GM12878 (cell line): ENCODE results near the gene PLP1.
A peak's percentile ranks its signal among the peaks of the same experiment; 100 is the strongest.

Experiments used
- CHD1 ChIP-seq: IDR thresholded peaks from 2 replicates; pipeline ENCODE4 v1.6.1; 2012; ENCODE audit warnings: low read depth, low read length, improper control_type of control experiment
- CTCF ChIP-seq, 3 experiments: IDR thresholded peaks in 2 of 3; conservative IDR thresholded peaks in 1 of 3; 2 replicates each; pipeline ENCODE4 v1.5.1; 2011; ENCODE audit warnings: low read depth in 3 of 3, low read length in 3 of 3, mild to moderate bottlenecking in 3 of 3, control low read depth in 2 of 3, moderate library complexity in 2 of 3, inconsistent platforms in 1 of 3, mixed read lengths in 1 of 3; ENCODE audit not compliant: control insufficient read depth in 2 of 3, insufficient read depth in 1 of 3; ENCODE audit errors: extremely low read depth in 1 of 3
- DPF2 ChIP-seq: fragments of 450-650 bp; IDR thresholded peaks from 2 replicates; pipeline ENCODE4 v1.6.1; 2017; ENCODE audit warnings: mild to moderate bottlenecking
- EZH2 ChIP-seq: IDR thresholded peaks from 2 replicates; pipeline ENCODE4 v1.6.1; 2012; ENCODE audit warnings: low read depth, mild to moderate bottlenecking, control low read depth, inconsistent platforms, low read length, borderline replicate concordance; ENCODE audit not compliant: control insufficient read depth
- HSF1 ChIP-seq: fragments of 150-350 bp; IDR thresholded peaks from 2 replicates; pipeline ENCODE4 v1.6.1; 2014; ENCODE audit warnings: mild to moderate bottlenecking, low read depth, low read length
- MAX ChIP-seq: IDR thresholded peaks from 2 replicates; pipeline ENCODE4 v1.6.1; 2012; ENCODE audit warnings: low read depth, low read length, improper control_type of control experiment
- SIX5 ChIP-seq: IDR thresholded peaks from 2 replicates; pipeline ENCODE4 v1.6.1; 2011; ENCODE audit warnings: mild to moderate bottlenecking, low read depth, low read length, moderate library complexity; ENCODE audit not compliant: severe bottlenecking
- SMC3 ChIP-seq: IDR thresholded peaks from 2 replicates; pipeline ENCODE4 v1.6.1; 2011; ENCODE audit warnings: low read length, improper control_type of control experiment, borderline replicate concordance
- TBL1XR1 ChIP-seq: IDR thresholded peaks from 2 replicates; pipeline ENCODE4 v1.6.1; 2012; ENCODE audit warnings: low read depth, low read length, improper control_type of control experiment
- ZZZ3 ChIP-seq: IDR thresholded peaks from 2 replicates; pipeline ENCODE4 v1.6.1; 2011; ENCODE audit warnings: low read depth; ENCODE audit not compliant: control insufficient read depth, insufficient read length

GRCh38 chrX:103789004-103789403, 12.4 kb downstream of the PLP1 start:
- TF ChIP-seq TBL1XR1 (no peak), HSF1 (no peak), DPF2 (0 out of 2 replicates have a peak, but pooled peaks have one; percentile 31), CTCF (IDR thresholded peaks at IDR 0.05 in 2 of 3, conservative IDR thresholded peaks at IDR 0.05 in 1 of 3; ENCODE audit: control insufficient read depth in 2 of 3, extremely low read depth in 1 of 3, insufficient read depth in 1 of 3, low read depth in 3 of 3, low read length in 3 of 3) (no peak), EZH2 (no peak), MAX (no peak), ZZZ3 (no peak), SMC3 (no peak), SIX5 (no peak), CHD1 (no peak)
